ENCODE results near the gene KCTD21. TPM values are rescaled to one million over a fixed set of nuclear protein-coding genes. Genes with fewer than 3 reads are reported as not detected.

KCTD21 gene
- total and polyA plus RNA-seq, 10 of the 15 experiments (the other 5 are each of a cell fraction or from before 2014, with no cell fraction given) = 0.63 to 5.4 (median 3.6) TPM

DNA sequence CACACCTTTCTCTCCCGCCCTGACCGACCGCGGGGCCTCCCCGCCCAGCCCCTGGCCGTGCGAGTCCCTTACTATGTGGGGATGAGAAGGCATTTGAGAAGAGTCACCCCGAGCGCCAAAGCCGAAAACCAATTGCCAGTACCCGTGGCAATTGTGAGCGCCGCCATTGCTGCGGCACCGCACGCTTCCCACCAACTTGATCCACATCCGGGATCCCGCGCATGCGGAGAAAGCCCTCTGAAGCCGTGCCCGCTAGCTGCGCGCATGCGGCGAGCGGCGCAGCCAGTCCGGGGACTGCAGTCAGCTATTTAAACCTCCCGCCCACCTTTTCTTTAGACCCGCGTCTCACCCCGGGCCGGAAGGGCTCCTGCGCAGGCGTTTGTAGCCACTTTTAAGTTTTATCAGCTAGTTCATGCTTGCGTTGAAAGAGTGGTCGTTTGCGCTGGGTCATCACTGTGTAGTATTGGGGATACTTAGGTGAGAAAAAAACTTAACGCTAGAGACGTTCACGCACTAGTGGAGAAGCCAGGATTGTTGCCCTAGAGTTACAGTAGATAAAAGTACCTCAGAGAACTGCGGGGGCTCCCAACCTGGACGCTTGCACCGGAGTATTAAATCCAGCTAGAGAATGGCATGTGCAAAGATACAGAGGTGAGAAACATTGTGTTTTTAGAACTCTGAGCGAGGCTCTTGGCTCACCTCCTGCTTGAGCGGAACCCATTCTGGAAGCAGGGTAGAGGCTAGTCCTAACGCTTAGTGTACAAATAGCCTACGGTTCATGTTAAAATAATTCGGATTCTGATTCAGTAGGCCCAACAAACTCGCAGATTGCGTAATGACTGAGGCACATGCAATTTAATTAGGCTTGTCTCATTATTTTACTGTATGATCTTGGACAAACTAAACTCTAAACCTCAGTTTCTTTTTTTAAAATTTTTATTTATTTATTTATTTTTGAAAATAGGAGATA lies 48.7 kb downstream of the KCTD21 start, which contains the start of gene ALG8 (continued):
- TF ChIP-seq, protein P1, sequence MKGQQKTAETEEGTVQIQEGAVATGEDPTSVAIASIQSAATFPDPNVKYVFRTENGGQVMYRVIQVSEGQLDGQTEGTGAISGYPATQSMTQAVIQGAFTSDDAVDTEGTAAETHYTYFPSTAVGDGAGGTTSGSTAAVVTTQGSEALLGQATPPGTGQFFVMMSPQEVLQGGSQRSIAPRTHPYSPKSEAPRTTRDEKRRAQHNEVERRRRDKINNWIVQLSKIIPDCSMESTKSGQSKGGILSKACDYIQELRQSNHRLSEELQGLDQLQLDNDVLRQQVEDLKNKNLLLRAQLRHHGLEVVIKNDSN (IDR thresholded peaks at IDR 0.05; ENCODE audit: borderline replicate concordance, extremely low read length, insufficient read depth, low read depth, low read length) = no peak
- TF ChIP-seq TCF7 (IDR thresholded peaks at IDR 0.05; ENCODE audit: borderline replicate concordance) (no peak), MEF2B (IDR thresholded peaks at IDR 0.05; ENCODE audit: partially characterized antibody, poor library complexity, severe bottlenecking) (no peak), SUPT20H (IDR thresholded peaks at IDR 0.05; ENCODE audit: borderline replicate concordance, control insufficient read depth, low read depth, low read length) (no peak), EED (IDR thresholded peaks at IDR 0.05; ENCODE audit: low read depth) (0 out of 2 replicates have a peak, but pooled peaks have one; percentile 13), IKZF1 (conservative IDR thresholded peaks at IDR 0.05) (peak; percentile 96), RBBP5 (conservative IDR thresholded peaks at IDR 0.05) (no peak), STAT3 (IDR thresholded peaks at IDR 0.05; ENCODE audit: low read depth, low read length) (no peak), TAF1 (IDR thresholded peaks at IDR 0.05; ENCODE audit: borderline replicate concordance, low read depth, low read length) (peak; percentile 91), SPI1 (IDR thresholded peaks at IDR 0.05; ENCODE audit: borderline replicate concordance, insufficient read depth, low read depth, low read length) (no peak), MXI1 (IDR thresholded peaks at IDR 0.05; ENCODE audit: low read depth, low read length) (peak; percentile 99), ETV6 (conservative IDR thresholded peaks at IDR 0.05 in 1 of 2, IDR thresholded peaks at IDR 0.05 in 1 of 2; ENCODE audit: borderline replicate concordance in 1 of 2, low read depth in 1 of 2) (no peak), POU2F2 (IDR thresholded peaks at IDR 0.05; ENCODE audit: borderline replicate concordance, low read depth, low read length) (peak; percentile 58; the same call in 1 of the 3 replicates), ESRRA (IDR thresholded peaks at IDR 0.05; ENCODE audit: low read length) (no peak), SMAD5 (IDR thresholded peaks at IDR 0.05; ENCODE audit: low read depth) (0 out of 2 replicates have a peak, but pooled peaks have one; percentile 36)
- TF ChIP-seq, protein P2, sequence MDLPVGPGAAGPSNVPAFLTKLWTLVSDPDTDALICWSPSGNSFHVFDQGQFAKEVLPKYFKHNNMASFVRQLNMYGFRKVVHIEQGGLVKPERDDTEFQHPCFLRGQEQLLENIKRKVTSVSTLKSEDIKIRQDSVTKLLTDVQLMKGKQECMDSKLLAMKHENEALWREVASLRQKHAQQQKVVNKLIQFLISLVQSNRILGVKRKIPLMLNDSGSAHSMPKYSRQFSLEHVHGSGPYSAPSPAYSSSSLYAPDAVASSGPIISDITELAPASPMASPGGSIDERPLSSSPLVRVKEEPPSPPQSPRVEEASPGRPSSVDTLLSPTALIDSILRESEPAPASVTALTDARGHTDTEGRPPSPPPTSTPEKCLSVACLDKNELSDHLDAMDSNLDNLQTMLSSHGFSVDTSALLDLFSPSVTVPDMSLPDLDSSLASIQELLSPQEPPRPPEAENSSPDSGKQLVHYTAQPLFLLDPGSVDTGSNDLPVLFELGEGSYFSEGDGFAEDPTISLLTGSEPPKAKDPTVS (IDR thresholded peaks at IDR 0.05; ENCODE audit: low read depth, low read length) = no peak
- TF ChIP-seq, protein P3, sequence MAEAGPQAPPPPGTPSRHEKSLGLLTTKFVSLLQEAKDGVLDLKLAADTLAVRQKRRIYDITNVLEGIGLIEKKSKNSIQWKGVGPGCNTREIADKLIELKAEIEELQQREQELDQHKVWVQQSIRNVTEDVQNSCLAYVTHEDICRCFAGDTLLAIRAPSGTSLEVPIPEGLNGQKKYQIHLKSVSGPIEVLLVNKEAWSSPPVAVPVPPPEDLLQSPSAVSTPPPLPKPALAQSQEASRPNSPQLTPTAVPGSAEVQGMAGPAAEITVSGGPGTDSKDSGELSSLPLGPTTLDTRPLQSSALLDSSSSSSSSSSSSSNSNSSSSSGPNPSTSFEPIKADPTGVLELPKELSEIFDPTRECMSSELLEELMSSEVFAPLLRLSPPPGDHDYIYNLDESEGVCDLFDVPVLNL (IDR thresholded peaks at IDR 0.05; ENCODE audit: low read depth, low read length) = peak; percentile 97
- TF ChIP-seq, protein P4, sequence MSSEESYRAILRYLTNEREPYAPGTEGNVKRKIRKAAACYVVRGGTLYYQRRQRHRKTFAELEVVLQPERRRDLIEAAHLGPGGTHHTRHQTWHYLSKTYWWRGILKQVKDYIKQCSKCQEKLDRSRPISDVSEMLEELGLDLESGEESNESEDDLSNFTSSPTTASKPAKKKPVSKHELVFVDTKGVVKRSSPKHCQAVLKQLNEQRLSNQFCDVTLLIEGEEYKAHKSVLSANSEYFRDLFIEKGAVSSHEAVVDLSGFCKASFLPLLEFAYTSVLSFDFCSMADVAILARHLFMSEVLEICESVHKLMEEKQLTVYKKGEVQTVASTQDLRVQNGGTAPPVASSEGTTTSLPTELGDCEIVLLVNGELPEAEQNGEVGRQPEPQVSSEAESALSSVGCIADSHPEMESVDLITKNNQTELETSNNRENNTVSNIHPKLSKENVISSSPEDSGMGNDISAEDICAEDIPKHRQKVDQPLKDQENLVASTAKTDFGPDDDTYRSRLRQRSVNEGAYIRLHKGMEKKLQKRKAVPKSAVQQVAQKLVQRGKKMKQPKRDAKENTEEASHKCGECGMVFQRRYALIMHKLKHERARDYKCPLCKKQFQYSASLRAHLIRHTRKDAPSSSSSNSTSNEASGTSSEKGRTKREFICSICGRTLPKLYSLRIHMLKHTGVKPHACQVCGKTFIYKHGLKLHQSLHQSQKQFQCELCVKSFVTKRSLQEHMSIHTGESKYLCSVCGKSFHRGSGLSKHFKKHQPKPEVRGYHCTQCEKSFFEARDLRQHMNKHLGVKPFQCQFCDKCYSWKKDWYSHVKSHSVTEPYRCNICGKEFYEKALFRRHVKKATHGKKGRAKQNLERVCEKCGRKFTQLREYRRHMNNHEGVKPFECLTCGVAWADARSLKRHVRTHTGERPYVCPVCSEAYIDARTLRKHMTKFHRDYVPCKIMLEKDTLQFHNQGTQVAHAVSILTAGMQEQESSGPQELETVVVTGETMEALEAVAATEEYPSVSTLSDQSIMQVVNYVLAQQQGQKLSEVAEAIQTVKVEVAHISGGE (CRISPR knock-in tag; IDR thresholded peaks at IDR 0.05) = no peak
- TF ChIP-seq, protein P5, sequence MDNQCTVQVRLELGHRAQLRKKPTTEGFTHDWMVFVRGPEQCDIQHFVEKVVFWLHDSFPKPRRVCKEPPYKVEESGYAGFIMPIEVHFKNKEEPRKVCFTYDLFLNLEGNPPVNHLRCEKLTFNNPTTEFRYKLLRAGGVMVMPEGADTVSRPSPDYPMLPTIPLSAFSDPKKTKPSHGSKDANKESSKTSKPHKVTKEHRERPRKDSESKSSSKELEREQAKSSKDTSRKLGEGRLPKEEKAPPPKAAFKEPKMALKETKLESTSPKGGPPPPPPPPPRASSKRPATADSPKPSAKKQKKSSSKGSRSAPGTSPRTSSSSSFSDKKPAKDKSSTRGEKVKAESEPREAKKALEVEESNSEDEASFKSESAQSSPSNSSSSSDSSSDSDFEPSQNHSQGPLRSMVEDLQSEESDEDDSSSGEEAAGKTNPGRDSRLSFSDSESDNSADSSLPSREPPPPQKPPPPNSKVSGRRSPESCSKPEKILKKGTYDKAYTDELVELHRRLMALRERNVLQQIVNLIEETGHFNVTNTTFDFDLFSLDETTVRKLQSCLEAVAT (IDR thresholded peaks at IDR 0.05) = peak; percentile 40; the same call in 1 of the 2 replicates

Measured in GM12878 (cell line).